Bone marrow (tissue), 2 donors: ENCODE measurements around the gene SLC25A48.

Experiments used
- DNase-seq, 2 donors: peaks; one replicate each; lab custom pipeline; 2025; lab: John Stamatoyannopoulos, UW

The SLC25A48 gene

DNA sequence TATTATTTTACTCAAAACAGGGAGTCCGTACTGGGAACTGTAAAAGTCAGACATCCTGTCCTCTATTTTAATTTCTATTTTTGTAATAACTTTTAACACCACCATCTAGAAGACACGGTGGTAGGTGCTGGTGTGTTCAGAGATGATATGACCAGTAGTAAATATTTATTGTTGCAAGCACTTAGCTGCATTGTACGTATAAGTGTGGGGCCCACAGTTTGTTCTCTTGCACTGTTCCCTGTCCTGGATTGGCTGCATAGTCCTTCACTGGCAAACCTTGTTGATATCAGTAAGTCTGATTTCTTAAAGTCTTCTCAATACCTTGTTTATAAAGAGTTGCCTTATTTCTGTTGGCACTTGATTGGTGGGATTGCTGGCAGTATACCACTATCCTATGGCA is 85.7 kb downstream of the SLC25A48 start:
- no peak for DNase-seq

- no peak for DNase-seq
Measured at GRCh38 chr5:135921388-135921787, 86.9 kb downstream of the SLC25A48 start.

- no peak for DNase-seq
Measured at GRCh38 chr5:135930029-135930948, 95.8 kb downstream of the SLC25A48 start.

DNA sequence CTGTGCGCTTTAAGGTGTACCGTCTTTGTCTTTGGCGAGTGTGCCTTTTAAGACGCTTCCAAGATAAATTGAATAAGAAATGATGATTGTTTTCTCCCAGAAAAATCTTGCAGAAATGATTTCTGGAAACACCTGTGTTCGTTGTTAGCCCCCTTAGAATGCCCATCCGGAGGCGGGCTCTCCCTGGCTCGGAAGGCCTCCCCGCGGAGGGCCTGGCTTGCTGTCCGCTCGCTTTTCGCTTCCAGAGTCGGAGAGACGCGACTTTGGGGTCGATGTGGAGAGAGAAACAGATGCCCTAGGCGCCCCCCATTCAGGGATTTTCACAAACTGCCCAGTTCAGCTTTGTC is 96.5 kb downstream of the SLC25A48 start:
- DNase-seq, result no peak

DNA sequence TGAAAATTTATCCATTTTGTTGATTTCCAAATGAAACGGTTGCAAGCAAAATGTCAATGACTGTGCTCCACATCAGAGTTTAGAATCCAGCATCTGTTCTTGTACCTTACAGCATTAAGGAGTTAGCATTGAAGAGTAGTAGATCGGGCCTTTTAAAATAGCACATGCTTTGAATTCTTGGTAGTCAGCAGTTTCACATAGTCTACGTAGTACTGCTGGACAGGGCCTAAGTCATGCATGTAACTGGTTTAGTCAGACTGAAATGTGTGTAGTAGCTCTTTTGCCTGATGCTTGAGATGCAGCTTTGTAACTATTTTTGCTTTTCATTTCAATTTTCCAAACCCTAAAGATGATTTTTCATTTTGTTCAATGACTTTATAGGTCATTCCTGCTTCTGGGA is 100.5 kb downstream of the SLC25A48 start:
- no peak for DNase-seq

- no peak for DNase-seq
Measured at GRCh38 chr5:135937245-135937911, 102.9 kb downstream of the SLC25A48 start.
